HG02973 (cell line): ENCODE results near the gene RGS4.

Experiments
- ATAC-seq: cut with Tn5 transposase; IDR thresholded peaks from one replicate; pipeline ENCODE4 v1.9.1; 2021; ENCODE audit warnings: moderate library complexity; ENCODE audit not compliant: unreplicated experiment

RGS4 gene

GRCh38 chr1:163094589-163094988, 25.4 kb downstream of the RGS4 start:
- ATAC-seq, result no peak

GRCh38 chr1:163095213-163095612, 26.1 kb downstream of the RGS4 start:
- ATAC-seq, result no peak

GRCh38 chr1:163102590-163102989, 33.4 kb downstream of the RGS4 start:
- no peak for ATAC-seq

- no peak for ATAC-seq
Observed at GRCh38 chr1:163104385-163105099, 35.4 kb downstream of the RGS4 start.

- no peak for ATAC-seq
Observed at GRCh38 chr1:163106364-163106987, 37.3 kb downstream of the RGS4 start.

- ATAC-seq, result no peak
Observed at GRCh38 chr1:163107655-163108054, 38.5 kb downstream of the RGS4 start.

GRCh38 chr1:163115887-163116286, 46.7 kb downstream of the RGS4 start:
- no peak for ATAC-seq

- ATAC-seq, result no peak
Observed at GRCh38 chr1:163119707-163120106, 50.5 kb downstream of the RGS4 start.

GRCh38 chr1:163120372-163120771, 51.2 kb downstream of the RGS4 start:
- ATAC-seq, result no peak

GRCh38 chr1:163124812-163125211, 55.7 kb downstream of the RGS4 start:
- no peak for ATAC-seq
